ENCODE measurements around the gene EMX2. TPM values are rescaled to one million over a fixed set of nuclear protein-coding genes. Genes with fewer than 3 reads are reported as not detected.

The EMX2 gene
- total RNA-seq, 1 donor, result 1.4 TPM

GRCh38 chr10:117568334-117568733 lies 25.8 kb downstream of the EMX2 start:
- TF ChIP-seq CTCF (IDR thresholded peaks at IDR 0.05; ENCODE audit: extremely low read depth, low read depth, low read length), result no peak
- no peak for DNase-seq (ENCODE audit: insufficient read length, low spot score, missing footprints)
- H3K9me3 ChIP-seq (ENCODE audit: low read depth, low read length), result no peaks in the 10 kb centered on the region
- H3K4me1 ChIP-seq (ENCODE audit: insufficient read depth, low read length), result no peaks in the 10 kb centered on the region
- no peaks in the 10 kb centered on the region for H4K20me1 ChIP-seq (ENCODE audit: insufficient read depth, low read length)
- H2AFZ ChIP-seq (ENCODE audit: low read length), result no peak overlapping the region
- no peak overlapping the region for H3K4me2 ChIP-seq (ENCODE audit: insufficient read depth, low read length)
- no peak overlapping the region for H3K4me3 ChIP-seq (ENCODE audit: insufficient read depth, low read length)
- no peak overlapping the region for H3K27ac ChIP-seq (ENCODE audit: low read depth, low read length)
- no peaks in the 10 kb centered on the region for H3K36me3 ChIP-seq (ENCODE audit: insufficient read depth, low read length)
- no peaks in the 10 kb centered on the region for H3K27me3 ChIP-seq (ENCODE audit: insufficient read depth, low read length)
- no peaks in the 10 kb centered on the region for H3K79me2 ChIP-seq (ENCODE audit: insufficient read depth, low read length)

GRCh38 chr10:117569610-117570390 lies 27.3 kb downstream of the EMX2 start:
- TF ChIP-seq CTCF (IDR thresholded peaks at IDR 0.05; ENCODE audit: extremely low read depth, low read depth, low read length), result no peak
- no peaks in the 10 kb centered on the region for H3K27me3 ChIP-seq (ENCODE audit: insufficient read depth, low read length)
- DNase-seq (ENCODE audit: insufficient read length, low spot score, missing footprints), result no peak
- H4K20me1 ChIP-seq (ENCODE audit: insufficient read depth, low read length), result no peaks in the 10 kb centered on the region
- no peaks in the 10 kb centered on the region for H3K4me1 ChIP-seq (ENCODE audit: insufficient read depth, low read length)
- H3K9me3 ChIP-seq (ENCODE audit: low read depth, low read length), result no peaks in the 10 kb centered on the region
- no peak overlapping the region for H2AFZ ChIP-seq (ENCODE audit: low read length)
- H3K79me2 ChIP-seq (ENCODE audit: insufficient read depth, low read length), result no peaks in the 10 kb centered on the region
- H3K4me2 ChIP-seq (ENCODE audit: insufficient read depth, low read length), result no peak overlapping the region
- no peaks in the 10 kb centered on the region for H3K36me3 ChIP-seq (ENCODE audit: insufficient read depth, low read length)
- H3K4me3 ChIP-seq (ENCODE audit: insufficient read depth, low read length), result no peak overlapping the region
- no peak overlapping the region for H3K27ac ChIP-seq (ENCODE audit: low read depth, low read length)

GRCh38 chr10:117570880-117571279 lies 28.3 kb downstream of the EMX2 start:
- no peak overlapping the region for H2AFZ ChIP-seq (ENCODE audit: low read length)
- no peak overlapping the region for H3K4me3 ChIP-seq (ENCODE audit: insufficient read depth, low read length)
- no peak overlapping the region for H3K4me2 ChIP-seq (ENCODE audit: insufficient read depth, low read length)
- H3K27ac ChIP-seq (ENCODE audit: low read depth, low read length), result no peak overlapping the region
- H3K79me2 ChIP-seq (ENCODE audit: insufficient read depth, low read length), result no peaks in the 10 kb centered on the region
- TF ChIP-seq CTCF (IDR thresholded peaks at IDR 0.05; ENCODE audit: extremely low read depth, low read depth, low read length), result no peak
- H3K36me3 ChIP-seq (ENCODE audit: insufficient read depth, low read length), result no peaks in the 10 kb centered on the region
- no peaks in the 10 kb centered on the region for H3K4me1 ChIP-seq (ENCODE audit: insufficient read depth, low read length)
- no peaks in the 10 kb centered on the region for H3K9me3 ChIP-seq (ENCODE audit: low read depth, low read length)
- no peak for DNase-seq (ENCODE audit: insufficient read length, low spot score, missing footprints)
- no peaks in the 10 kb centered on the region for H3K27me3 ChIP-seq (ENCODE audit: insufficient read depth, low read length)
- H4K20me1 ChIP-seq (ENCODE audit: insufficient read depth, low read length), result no peaks in the 10 kb centered on the region

- Histone ChIP-seq H3K27ac (ENCODE audit: low read depth, low read length) (no peak overlapping the region), H2AFZ (ENCODE audit: low read length) (no peak overlapping the region), H3K9me3 (ENCODE audit: low read depth, low read length) (no peaks in the 10 kb centered on the region), H3K36me3 (ENCODE audit: insufficient read depth, low read length) (no peaks in the 10 kb centered on the region), H3K79me2 (ENCODE audit: insufficient read depth, low read length) (no peaks in the 10 kb centered on the region), H3K4me1 (ENCODE audit: insufficient read depth, low read length) (no peaks in the 10 kb centered on the region), H3K4me2 (ENCODE audit: insufficient read depth, low read length) (no peak overlapping the region), H4K20me1 (ENCODE audit: insufficient read depth, low read length) (no peaks in the 10 kb centered on the region), H3K4me3 (ENCODE audit: insufficient read depth, low read length) (no peak overlapping the region), H3K27me3 (ENCODE audit: insufficient read depth, low read length) (no peaks in the 10 kb centered on the region)
- no peak for TF ChIP-seq CTCF (IDR thresholded peaks at IDR 0.05; ENCODE audit: extremely low read depth, low read depth, low read length)
- no peak for DNase-seq (ENCODE audit: insufficient read length, low spot score, missing footprints)
Measured at GRCh38 chr10:117574498-117575146, 32.1 kb downstream of the EMX2 start.

Data from osteoblast (primary cell).